GM15510 (cell line): ENCODE measurements around the gene MCC.

Experiments used
- POLR2A ChIP-seq: IDR thresholded peaks from 3 replicates; pipeline ENCODE4 v1.6.1; 2011; ENCODE audit warnings: borderline replicate concordance; ENCODE audit not compliant: insufficient read length; ENCODE audit errors: extremely low read depth

Gene MCC

DNA sequence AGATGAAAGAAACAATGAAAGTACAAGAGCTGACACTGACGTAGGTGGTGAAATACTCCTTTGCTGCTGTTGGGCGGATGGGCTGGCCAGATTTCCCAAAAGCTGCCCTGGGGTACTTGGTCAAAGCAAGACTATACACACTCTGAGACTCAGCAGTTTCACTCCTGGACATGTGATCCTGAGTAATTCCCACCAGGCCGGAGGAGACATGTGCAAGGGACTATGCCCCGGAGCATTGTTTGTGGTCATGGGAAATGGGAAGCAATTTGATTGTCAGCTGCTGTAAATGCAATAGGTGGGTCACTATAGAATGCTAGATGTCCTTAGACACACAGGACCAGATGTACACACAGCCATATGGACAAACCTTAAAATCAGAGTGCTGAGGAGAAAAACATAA lies 395.6 kb downstream of the MCC start:
- TF ChIP-seq POLR2A = no peak

DNA sequence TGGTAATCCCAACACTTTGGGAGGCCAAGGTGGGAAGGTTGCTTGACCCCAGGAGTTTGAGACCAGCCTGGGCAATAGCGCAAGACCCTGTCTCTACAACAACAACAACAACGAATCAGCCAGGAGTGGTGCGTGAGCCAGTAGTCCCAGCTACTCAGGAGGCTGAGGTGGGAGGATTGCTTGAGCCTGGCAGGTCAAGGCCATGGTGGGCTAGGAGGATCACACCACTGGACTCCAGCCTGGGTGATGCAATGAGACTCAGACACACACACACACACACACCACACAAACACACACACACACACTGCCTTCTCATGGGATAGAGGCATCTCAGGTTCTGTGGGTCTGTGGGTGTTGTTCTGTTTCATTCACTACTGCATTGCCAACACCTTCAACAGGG lies 396.6 kb downstream of the MCC start:
- no peak for TF ChIP-seq POLR2A

DNA sequence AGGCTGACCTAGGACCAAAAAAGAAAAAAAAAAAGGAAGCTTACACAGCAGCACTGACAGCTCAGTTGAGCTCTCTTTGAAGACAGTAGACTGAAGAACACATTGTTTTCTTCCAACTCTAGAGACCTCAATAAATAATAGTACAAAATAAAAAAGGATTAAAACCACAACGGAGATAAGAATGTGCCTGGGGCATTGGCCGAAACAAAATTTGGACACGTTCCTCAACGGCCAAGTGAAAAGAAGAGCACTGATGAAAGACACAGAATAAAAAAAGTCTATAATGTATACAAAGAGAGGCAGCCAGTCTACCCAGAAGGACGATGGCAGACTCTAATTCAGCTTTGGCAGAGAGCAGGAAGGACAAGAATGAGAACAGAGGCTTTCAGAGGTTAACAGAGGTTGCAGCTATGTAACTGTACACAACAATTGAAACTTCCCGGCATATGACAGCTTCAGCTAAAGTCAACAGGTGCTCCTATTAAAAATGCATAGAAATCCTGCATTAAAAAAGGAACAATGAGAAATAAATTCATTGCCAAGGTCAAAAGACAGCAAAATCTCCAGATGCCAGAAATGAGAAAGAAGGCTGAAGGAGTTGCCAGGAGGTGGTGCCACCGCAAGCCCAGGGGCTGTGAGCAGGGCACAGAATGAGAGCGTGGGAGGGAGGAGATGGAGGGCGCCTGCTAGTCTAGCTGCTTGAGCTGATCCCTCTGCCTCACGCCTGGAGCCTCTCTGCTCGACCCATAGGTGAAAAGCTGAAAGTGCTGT lies 397.7 kb downstream of the MCC start:
- no peak for TF ChIP-seq POLR2A

DNA sequence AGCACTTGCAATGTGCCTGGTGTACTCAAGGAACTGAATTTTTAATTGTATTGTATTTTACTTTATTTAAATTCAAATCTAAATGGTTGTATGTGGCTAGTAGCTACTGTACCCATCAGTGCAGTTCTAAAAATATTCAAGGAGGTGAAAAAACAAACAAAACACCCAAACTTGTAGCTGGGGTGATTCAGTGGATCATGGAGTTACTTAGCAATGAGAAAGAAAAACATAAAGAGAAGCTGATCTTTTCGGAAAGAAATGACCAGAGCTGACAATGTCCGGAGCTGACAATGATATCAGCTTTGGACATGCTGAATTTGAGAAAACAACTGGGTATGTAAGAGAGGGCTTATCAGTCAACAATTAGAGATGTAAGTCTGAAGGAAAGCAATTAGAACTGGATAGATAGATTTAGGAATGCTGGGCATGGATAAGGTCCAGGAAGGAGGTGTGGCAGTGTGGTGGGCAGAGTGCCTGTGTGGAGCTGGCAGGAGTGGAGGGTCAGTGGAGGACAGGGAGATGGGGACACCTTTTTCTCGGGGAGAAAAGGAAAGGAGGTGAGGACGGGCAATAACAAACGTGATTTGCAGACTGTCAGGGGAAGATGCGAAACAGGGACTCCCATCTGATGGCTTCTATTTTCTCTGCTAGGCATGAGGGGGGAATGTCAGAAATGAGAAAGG lies 398.5 kb downstream of the MCC start:
- no peak for TF ChIP-seq POLR2A

DNA sequence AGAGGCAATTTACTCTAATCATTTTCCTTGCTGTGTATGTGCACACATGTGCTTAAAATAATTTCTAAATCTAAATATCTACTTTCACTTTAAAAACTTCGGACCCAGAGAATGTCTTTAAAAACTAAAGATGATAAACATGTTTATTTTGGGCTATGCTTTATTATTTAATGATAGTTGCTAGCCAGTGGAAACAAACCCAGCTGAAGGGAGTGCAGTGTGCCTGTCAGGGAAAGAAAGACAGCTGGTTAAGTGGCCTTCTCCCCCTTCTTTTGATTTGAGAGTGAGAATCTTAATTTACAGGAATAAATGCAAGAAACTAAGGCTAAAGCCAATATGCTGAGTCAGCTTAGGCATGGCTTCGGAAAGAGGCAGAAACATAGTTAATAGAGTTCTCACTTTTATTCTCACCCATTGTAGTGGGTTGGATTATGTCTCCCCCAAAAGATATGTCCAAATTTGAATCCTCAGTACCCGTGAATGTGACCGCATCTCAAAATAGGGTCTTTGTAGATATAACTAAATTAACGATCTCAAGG lies 400.2 kb downstream of the MCC start:
- TF ChIP-seq POLR2A = no peak

DNA sequence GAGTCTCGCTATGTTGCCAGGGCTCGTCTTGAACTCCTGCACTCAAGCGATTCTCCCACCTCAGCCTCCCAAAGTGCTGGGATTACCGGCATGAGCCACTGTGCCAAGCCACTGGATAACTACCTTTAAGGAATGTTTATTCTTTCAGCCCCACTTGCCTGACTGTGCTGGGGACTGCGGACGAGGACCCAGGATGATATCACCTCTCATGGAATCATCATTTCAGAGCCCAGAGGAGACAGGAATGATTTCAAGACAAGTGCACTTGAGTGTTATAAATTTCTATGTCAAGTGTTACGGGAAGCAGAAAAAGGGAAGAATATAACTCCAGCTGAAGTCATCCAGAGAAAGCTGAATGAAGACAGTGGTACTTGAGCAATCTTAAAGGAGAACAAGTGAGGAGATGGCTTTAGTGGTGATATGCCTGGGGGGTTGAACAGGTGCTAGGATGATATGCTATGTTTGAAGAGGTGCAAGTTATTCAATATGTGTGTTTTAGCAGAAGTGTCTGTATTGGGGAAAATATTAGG lies 402.3 kb downstream of the MCC start:
- no peak for TF ChIP-seq POLR2A

DNA sequence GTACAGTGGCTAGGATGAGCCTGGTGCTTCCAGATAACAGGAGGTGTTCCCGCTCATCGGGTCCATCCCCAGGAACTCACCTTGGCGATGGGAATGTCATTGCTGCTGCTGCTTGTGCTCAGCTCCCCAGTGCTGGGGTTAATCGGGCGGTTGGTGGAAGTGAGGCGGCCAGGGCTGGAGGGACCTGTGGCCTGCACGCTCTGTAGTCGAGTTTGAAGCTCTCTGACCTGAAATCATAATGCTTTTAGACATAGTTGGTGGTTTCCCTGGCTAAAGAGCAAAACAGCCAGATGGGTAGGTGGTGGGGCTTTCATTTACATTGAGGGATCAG lies 403.2 kb downstream of the MCC start:
- TF ChIP-seq POLR2A = no peak

DNA sequence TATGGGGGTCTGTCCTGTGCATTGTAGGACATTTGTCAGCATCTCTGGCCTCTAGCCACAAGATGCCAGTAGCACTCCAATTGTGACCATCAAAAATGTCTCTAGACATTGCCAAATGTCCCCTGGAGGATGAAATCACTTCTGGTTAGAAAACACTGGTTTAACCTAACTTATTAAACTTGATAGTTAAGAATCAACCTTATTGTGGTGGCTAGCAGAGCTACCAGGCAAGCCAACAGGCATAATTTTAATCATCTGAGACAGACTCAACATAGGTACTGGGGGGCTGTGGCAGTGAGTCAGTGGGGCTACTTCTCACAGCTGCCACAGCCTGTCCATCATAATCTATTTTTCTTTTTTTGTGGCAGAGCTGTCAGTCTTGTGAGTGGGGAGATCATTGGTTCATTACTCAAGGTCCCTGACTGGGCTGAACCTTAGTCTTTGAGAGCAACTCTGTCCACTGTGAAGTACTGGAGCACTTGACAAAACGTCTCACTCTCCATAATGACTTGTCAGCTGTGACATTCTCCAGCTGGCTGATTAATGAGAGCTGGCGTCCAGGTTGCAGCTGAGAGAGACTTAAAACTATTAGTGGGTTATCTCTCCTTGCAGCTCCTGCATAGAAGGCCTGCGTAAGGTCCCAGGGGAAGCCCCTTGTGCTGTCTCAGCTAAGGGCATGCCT lies 403.7 kb downstream of the MCC start:
- no peak for TF ChIP-seq POLR2A

DNA sequence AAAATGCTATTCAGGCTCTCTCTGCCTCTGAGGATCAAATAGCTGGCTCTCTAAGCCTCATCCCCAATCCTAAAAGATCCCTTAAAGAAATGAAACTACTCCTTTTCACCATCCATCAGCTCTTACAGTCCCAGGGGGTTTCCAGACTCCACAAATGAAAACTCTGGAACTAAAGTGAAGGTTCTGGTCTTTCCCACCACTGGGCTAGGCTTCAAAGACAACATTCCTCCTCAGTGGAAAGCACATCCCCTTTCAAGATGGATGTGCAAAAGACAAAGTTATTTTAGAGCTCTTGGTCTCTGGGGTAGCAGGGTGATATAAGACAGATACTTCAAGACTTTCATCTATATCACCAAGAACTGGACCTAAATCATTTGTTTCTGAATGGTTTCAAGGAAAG lies 404.8 kb downstream of the MCC start:
- no peak for TF ChIP-seq POLR2A

DNA sequence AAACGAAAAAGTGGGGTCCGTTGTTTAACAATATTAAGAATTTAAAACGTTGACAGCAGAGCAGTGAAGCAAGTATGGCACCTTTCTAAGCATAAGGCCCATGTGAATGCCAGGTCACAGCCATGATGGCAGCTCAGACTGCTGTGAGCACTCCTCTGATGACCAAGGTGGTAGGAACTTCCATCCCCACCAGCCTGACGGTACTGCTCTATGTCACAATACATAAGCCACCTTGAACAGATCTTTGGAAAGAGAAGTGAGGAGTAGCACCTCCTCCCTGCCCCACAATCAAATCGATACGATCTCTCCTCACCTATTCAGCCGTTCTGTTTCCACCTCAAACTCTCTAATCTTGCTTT lies 405.7 kb downstream of the MCC start:
- TF ChIP-seq POLR2A = no peak

DNA sequence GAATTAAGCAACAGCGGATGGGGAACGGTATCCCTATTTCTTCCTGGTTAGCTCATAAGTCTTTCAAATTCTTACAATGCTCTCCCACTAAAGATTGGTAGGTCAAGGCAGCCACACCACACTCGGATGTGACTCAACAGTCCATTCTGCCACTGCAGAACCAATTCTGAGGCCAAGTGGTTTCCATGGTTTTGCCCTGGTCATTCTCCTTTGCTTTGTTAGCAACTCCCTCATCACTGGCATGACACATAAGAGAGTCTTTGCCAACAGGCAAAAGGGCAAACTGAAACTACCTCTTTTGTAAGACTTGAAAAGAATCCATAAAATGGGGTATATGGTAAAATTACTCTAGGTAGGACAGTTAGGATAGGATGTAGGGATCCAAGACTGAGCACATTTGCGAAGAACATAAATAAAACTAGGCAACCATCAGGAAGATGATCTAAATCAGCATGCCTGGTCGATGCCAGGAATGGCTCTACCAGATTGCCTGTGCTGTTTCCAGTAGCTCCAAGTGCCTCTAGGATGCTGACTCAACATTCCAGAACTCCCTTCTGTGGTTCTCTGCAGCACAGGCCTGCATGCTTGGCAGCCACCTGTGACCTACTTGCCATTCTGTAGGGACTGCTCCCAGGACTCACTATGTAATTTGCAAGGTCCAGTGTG lies 406.2 kb downstream of the MCC start:
- TF ChIP-seq POLR2A = no peak

DNA sequence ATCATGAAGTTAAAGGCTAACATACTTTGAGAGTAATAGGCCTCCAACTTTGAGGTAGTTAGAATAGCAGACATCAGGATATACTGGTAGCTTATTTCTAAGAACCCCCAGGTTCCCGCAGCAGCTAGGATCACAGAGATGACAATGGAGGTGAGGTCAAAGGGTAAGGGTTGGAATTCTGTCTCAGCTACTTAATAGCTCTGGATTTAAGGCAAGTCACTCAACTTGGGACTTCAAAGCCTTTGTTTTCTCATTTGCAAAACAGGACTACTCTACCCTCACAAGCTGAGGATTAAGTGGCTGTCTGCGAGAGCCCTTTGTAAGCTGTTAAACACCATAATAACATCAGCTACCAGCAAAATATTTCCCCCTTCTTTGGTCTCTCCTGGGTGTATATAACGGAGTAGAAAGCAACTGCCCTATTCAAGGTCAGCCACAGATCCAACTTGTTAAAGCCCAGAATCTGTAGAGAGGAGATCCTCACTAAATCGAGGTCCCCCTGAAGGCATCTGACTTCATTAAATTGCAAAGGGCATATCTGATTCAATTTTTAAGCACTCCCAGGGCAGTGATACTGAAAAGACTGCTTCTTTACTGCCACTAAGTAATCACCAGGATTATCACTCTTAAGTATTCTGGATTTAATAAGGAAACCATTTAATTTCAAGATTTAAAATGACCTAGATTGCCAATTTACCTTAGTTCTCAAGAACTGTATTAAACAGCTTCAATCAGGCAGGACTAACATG lies 407.0 kb downstream of the MCC start:
- no peak for TF ChIP-seq POLR2A

DNA sequence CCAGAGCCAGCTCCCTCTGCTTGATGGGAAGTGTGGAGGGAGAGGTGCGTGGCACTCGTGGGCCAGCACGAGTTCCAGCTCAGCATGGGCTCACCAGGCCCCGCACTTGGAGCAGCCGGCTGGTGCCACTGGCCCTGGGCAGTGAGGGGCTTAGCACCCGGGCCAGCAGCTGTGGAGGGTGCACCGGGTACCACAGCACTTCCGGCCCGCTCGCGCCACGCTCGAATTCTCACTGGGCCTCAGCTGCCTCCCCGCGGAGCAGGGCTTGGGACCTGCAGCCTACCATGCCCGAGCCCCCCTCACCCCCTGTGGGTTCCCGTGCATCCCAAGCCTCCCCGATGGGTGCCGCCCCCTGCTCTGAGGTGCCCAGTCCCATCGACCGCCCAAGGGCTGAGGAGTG lies 413.2 kb downstream of the MCC start:
- TF ChIP-seq POLR2A = no peak

DNA sequence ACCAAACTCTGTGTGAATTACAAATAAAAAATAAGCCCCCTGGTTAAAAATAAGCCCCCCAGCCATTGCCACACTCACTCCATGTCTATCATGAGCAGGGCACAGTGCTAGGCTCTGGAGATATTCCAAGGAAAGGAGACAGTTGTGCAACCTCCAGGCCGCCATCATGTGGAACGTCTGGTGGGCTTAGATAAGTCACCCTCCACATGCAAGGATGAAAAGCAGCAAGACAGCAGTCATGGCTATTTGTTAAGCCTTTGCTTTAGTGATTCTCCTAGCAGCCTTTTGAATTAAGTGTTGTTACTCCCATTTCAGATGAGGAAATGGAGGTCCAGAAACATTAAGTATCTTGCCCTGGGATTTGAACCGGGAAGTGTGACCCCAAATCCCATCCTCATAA lies 416.9 kb downstream of the MCC start:
- TF ChIP-seq POLR2A = no peak

DNA sequence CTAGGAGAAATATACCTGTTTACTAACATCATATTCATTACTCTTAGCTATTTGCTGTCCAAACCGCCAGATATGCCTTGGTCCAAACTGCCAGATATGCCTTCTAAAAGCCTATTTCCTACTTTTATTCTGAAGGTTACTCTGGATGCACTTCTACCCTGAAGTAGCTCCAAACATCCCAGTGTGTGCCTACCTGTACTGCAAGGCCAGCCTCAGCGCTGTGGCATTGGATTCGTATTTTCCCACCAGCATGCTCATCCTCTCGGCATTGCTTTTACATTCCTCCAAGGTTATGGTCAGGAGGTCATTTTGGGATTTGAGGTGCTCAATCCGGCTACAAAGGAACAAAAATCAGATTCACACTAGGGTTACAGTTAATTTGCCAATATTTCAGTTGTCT lies 417.4 kb downstream of the MCC start:
- no peak for TF ChIP-seq POLR2A

DNA sequence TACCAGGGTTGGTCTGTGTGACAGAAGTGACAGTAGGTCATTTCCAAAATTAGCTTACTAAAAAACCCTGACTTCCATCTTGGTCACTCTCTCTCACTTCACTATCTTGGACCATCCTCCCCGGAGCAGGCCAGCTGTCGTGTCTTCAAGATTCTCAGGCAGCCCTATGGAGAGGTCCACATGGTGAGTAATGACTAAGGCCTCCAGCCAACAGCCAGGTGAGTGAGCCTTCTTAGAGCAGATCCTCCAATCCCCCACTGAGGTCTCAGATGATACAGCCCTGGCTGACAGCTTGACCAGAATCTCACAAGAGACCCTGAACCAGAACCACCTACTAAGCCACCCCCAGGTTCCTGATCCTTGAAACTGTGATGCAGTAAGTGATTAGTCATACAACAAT lies 419.7 kb downstream of the MCC start:
- no peak for TF ChIP-seq POLR2A
